Body of pancreas (tissue), 4 donors: ENCODE measurements around the gene GLS2.

Source experiments
- CTCF ChIP-seq, 7 experiments: fragments of 450-650 bp in 4 of 7; fragments of 200-600 bp in 3 of 7; sonication (generic) in 3 of 7; IDR thresholded peaks; one replicate each; pipeline ENCODE4 v1.5.1; 2016 to 2019; ENCODE audit warnings: antibody characterized with exemption in 7 of 7
- POLR2A ChIP-seq, 3 donors: fragments of 450-650 bp; IDR thresholded peaks; one replicate each; pipeline ENCODE4 v1.6.1; 2016; ENCODE audit warnings: antibody characterized with exemption in 3 of 3, mild to moderate bottlenecking in 2 of 3

- TF ChIP-seq CTCF (IDR thresholded peaks at IDR 0.05), result no peak
- TF ChIP-seq POLR2A (IDR thresholded peaks at IDR 0.05), result no peak
Measured at GRCh38 chr12:56454557-56454956, 33.4 kb downstream of the GLS2 start, which contains the start of gene MIP.
